ENCODE measurements around the gene NACC1.

The NACC1 gene

GRCh38 chr19:13189600-13189999 lies 71.5 kb downstream of the NACC1 start:
- DNase-seq = no peak

Data from anterior cingulate cortex (tissue), 58 donors.